Measurements from ENCODE around the gene MYH10.

Gene MYH10

GRCh38 chr17:8469964-8470363, 160.6 kb downstream of the MYH10 start:
- DNase-seq = no peak

DNA sequence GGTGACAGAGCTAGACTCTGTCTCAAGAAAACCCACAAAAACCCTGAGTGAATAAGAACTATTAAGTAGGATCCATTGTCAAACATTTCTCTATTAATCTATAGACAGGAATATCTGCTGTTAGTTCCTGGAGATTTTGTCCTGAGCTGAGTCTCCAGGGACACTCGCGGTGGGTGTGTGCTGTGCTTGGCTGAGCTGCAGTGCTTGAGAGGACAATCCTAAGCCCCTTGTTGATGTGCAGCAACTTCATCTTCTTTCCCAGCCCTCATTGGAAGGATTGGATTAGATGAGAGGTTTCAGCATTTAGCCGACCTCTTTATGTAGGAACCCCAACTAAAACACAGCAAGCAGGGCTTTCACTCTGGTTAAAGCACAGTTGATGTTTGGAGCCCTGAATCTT, 161.5 kb downstream of the MYH10 start:
- DNase-seq = no peak

DNA sequence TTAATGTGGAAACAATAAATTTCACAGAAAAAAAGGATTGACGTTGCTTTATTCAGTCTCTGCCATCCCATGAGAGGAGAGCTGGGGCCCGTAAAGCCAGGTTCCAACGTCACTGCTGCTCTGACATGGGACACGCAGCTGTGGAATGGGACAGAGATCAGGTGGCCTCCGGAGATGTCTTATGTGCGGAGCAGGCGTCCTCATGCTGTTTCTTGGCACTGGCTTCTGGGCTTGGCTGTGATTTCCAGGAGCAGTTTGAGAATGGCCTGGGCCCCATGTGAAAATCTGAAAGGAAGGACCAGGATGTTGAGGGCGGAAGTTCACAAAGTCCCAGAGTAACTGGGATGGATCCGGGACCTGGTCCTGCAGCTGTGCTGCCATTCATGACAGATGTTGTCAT, 162.4 kb downstream of the MYH10 start:
- no peak for DNase-seq

- DNase-seq = no peak
Measured at GRCh38 chr17:8467527-8467926, 163.0 kb downstream of the MYH10 start.

DNA sequence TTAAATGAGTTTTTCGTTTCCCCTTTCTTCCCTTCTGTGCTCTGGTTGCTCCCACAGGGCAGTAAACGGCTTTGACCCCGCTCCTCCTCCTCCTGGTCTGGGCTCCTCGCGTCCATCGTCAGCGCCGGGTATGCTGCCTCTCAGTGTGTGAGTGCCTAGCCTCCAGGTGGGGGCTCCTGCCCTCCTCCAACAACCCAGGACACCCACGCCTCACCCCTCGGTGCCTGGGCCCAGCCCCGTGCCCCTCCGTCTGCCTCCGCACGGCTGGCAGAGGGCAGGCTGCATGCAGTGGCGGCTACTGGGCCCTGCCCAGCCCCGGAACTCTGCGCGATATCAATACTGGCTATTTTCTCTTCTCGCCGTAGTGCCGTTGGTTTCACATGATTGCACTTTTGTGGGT, 163.7 kb downstream of the MYH10 start:
- DNase-seq = no peak

DNA sequence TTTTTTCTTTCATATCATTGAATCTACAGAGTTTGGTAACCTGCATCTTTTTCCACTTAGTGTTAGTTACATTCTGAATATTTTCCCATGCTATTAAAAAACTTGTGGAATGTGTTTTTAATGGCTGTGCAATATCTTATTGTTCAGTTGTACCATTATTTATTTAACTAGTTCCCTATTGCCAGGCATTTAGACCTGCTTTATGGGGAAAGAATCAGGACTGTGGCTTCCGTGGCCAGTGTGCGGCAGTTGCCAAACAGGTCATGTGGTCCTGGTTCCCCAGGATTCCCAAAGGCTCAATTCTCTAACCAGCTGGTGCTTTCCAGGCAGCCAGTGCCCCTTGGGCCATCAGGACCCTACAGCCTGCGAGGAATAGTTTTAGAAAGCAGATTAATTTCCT, 164.1 kb downstream of the MYH10 start:
- no peak for DNase-seq

- no peak for DNase-seq
Measured at GRCh38 chr17:8465759-8466158, 164.8 kb downstream of the MYH10 start.

DNA sequence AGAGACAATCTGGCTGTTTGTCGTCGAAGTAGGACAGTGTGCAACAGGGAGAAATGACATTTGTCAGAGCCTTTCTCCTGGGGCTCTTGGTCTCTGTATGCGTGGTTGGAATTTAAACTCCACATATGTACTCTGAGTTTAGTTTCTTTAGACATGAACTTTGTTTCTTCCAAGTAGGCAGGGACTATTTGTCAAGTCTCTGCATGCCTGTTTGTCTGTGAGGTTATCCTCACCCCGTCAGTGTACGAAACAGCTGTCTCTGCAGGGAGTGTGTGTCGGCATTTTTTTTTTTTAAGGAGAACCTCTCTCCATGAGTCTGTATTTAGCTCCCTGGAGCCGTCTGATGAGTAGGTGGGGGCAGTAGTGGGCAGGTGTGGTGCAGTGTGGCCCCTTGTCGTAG, 165.2 kb downstream of the MYH10 start:
- DNase-seq = no peak

- DNase-seq = no peak
Measured at GRCh38 chr17:8464941-8465340, 165.6 kb downstream of the MYH10 start.

GRCh38 chr17:8463099-8463498, 167.4 kb downstream of the MYH10 start:
- no peak for DNase-seq

- DNase-seq = no peak
Measured at GRCh38 chr17:8462564-8462963, 168.0 kb downstream of the MYH10 start.

DNA sequence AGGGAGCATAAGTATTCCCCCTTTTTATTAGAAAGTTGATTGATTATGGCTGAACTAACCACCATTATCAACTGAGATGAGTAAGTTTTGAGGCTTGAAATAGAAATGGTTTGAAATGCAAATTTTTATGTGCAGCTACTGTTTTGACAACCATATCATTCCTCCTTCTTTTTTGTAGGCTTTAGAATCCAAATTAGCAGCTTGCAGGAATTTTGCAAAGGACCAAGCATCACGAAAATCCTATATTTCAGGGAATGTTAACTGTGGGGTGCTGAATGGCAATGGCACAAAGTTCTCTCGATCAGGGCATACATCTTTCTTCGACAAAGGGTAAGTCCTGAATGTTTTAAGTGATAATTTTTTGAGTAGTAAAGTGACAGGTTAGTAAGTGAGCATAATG, 170.7 kb downstream of the MYH10 start:
- DNase-seq = no peak

DNA sequence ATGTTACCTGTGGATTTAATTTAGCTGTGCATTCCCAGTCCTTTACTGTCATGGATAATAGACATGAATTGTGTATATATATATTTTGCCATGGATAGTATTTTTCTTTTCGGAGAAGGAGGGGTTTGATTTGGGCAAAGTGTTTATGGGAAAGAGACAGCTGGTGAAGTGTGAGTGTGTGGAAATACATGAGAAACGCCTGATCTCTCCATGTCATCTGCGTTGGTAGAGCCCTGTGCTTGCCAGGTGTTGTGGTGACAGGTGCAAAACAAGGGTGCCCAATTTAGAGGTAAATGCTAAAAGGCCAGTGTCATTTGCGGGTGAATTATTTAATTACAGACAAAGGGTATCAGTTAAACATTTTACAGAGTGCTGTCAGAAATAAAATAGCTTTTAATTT, 171.4 kb downstream of the MYH10 start:
- DNase-seq = no peak

GRCh38 chr17:8458128-8458527, 172.4 kb downstream of the MYH10 start:
- no peak for DNase-seq

GRCh38 chr17:8455665-8456209, 174.8 kb downstream of the MYH10 start:
- no peak for DNase-seq

GRCh38 chr17:8453326-8453725, 177.2 kb downstream of the MYH10 start:
- no peak for DNase-seq

DNA sequence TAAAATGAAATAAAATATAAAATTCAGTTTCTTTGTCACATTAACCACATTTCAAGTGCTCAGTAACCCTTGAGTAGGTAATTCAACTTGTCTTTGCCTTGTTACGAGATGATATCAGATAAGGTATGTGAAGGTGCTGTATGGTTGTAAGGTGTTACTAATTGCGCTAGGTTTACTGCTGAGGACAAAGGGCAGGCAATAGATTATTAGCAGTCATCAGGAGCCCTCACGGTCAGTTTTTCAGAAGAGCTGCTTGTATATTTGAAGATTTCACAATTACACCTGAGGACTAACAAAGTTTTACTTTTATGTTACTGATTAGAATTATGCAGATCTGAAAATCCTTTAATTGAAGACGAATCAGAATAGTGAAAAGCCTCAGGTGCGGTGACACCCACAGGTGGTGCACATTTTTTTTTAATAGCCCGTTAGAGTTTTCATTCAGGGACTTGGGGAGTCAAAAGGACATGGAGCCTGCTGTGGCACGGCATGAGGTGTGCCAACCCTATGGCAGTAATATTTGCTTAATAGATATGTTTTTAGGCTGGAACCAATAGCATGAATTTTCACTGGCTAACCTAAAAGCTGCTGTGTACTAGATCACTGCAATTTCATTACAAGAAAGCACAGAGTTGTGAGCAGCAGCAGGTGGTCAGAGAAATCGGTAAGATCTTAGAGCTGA, 178.5 kb downstream of the MYH10 start:
- DNase-seq = no peak

- no peak for DNase-seq
Measured at GRCh38 chr17:8448310-8448709, 182.2 kb downstream of the MYH10 start.

GRCh38 chr17:8447799-8448198, 182.7 kb downstream of the MYH10 start:
- DNase-seq = no peak

DNA sequence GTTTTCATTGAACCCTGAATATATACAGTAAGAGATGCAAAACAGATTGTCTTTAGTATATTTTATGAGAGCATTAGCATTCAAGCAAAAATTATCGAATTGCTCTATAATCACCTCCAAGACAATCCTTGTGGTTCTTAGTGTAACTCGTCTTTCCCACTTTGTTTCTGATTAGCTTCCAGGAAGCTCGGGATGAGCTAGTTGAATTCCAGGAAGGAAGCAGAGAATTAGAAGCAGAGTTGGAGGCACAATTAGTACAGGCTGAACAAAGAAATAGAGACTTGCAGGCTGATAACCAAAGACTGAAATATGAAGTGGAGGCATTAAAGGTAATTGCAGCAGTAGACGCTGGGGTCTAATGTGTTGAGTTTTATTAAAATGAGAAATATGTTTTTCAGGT, 185.0 kb downstream of the MYH10 start:
- no peak for DNase-seq

DNA sequence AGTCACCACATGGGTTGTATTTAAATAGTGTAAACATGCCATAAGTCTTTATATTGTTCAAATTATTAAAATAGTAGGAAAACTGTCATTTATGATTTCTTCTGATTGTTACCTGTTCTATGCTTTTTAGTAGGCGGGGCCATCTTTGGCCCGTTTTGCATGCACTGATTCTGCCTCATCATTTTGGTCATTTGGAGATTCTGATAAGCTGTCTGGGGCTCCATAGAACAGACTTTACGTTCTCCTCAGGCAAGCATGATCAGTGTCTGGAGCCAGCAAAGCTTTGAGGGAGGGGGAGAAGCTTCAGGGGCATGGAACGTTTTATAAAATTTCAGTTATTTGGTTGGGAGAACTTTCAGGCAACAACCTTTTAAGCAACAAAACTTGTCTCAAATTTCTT, 186.0 kb downstream of the MYH10 start:
- DNase-seq = no peak

DNA sequence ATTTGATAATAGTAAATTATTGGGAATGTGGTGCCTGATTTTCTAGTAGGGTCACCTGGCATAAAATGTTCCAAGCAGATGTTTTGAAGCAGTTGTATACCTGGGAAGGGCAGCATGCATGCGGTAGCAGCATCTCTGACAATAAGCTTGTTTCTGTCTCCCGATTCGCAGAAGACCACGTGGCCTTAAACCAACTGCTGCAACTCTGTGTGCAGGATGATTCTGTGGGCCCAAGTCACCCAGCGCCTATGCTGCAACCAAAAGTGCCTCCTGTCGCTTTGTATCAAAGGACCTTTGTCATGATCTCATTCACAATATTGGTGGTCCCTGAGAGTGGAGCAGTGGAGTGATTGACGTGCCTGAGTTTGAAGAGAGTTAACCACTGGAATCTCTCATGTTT, 186.8 kb downstream of the MYH10 start:
- no peak for DNase-seq

- no peak for DNase-seq
Measured at GRCh38 chr17:8442310-8442709, 188.2 kb downstream of the MYH10 start.

GRCh38 chr17:8441690-8442089, 188.8 kb downstream of the MYH10 start:
- DNase-seq = no peak

DNA sequence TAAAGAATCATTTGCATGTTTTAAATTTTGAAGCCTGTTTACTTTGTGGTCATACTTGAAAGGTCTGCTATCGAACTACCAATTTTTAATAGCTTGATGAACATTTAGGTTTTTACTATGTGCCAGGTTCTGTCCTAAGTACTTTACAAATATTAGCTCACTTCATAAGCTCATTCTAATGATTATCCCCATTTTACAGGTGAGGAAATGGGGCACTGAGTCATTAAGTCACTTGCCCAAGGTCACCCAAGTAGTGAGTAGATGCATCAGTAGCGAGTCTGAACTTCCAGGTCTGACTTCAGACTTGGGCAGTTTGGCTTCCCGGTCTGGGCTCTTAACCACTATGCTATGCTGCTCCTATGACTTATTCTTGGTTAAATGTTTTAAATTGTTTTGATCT, 190.8 kb downstream of the MYH10 start:
- no peak for DNase-seq
